ENCODE measurements around the gene TRPV5.

DNA sequence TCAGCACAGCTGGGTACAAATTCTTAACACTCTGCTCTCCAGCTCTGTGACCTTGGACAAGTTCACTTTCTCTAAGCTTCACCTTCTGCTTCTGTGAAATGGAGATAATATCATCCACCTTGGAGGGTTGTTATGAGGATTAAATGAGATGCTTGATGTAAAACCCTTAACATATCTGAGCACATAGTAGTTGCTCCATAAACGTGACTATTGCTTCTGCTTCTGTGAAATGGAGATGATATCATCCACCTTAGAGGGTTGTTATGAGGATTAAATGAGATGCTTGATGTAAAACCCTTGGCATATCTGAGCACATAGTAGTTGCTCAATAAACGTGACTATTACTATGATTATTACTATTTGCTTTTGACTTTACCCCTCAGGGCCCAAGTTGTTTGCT is 64.1 kb downstream of the TRPV5 start:
- TF ChIP-seq POLR2A (IDR thresholded peaks at IDR 0.05) (no peak), EP300 (IDR thresholded peaks at IDR 0.05; ENCODE audit: low read depth) (no peak), POLR2AphosphoS5 (IDR thresholded peaks at IDR 0.05) (no peak)
- TF ChIP-seq, protein P1, sequence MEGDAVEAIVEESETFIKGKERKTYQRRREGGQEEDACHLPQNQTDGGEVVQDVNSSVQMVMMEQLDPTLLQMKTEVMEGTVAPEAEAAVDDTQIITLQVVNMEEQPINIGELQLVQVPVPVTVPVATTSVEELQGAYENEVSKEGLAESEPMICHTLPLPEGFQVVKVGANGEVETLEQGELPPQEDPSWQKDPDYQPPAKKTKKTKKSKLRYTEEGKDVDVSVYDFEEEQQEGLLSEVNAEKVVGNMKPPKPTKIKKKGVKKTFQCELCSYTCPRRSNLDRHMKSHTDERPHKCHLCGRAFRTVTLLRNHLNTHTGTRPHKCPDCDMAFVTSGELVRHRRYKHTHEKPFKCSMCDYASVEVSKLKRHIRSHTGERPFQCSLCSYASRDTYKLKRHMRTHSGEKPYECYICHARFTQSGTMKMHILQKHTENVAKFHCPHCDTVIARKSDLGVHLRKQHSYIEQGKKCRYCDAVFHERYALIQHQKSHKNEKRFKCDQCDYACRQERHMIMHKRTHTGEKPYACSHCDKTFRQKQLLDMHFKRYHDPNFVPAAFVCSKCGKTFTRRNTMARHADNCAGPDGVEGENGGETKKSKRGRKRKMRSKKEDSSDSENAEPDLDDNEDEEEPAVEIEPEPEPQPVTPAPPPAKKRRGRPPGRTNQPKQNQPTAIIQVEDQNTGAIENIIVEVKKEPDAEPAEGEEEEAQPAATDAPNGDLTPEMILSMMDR (IDR thresholded peaks at IDR 0.05): no peak

Data from transverse colon (tissue), 4 donors.